IMR-90 (cell line): ENCODE results near the gene TPPP. TPM values are rescaled to one million over a fixed set of nuclear protein-coding genes. Genes with fewer than 3 reads are reported as not detected.
"Not testable (repeated sequence)": the region's sequence is repeated elsewhere in the genome, so short reads cannot be mapped to it uniquely, and the experiment has no call there.

ENCODE experiments used
- ATAC-seq: fragments of 200-7000 bp; cut with Tn5 transposase; 2 replicates; pipeline ENCODE4 v1.9.1; 2020; ENCODE audit warnings: low read depth, mild to moderate bottlenecking, moderate library complexity
- BruUV-seq: library from RNA; stranded (reverse); fragments of 400-500 nt; replicated peaks from 2 replicates; lab custom pipeline; 2021; lab: Mats Ljungman, UMichigan
- CTCF ChIA-PET: fragments of 300-600 bp; formaldehyde crosslinking; extraction: SDS; loops from one replicate; lab custom pipeline; 2021; ENCODE audit warnings: antibody characterized with exemption; lab: Yijun Ruan, JAX
- POLR2A ChIA-PET: fragments of 300-600 bp; sonication (Branson Sonifier 250); formaldehyde crosslinking; loops from one replicate; lab custom pipeline; 2022; ENCODE audit warnings: antibody characterized with exemption; ENCODE audit not compliant: unreplicated experiment; lab: Charles Lee
- DNase-seq: peaks from one replicate; pipeline ENCODE4 v3.0.0; 2013
- H2AFZ ChIP-seq: replicated peaks from 2 replicates; pipeline ENCODE3; 2013; ENCODE audit warnings: low read length, mild to moderate bottlenecking; ENCODE audit not compliant: poor library complexity
- H2AK5ac ChIP-seq: 2 replicates; pipeline ENCODE4 v1.6.1; 2013; ENCODE audit warnings: low read depth, low read length, inconsistent platforms
- H2AK9ac ChIP-seq: replicated peaks from 2 replicates; pipeline ENCODE3; 2013; ENCODE audit warnings: mild to moderate bottlenecking, low read depth, low read length, moderate library complexity; ENCODE audit not compliant: poor library complexity
- H2BK120ac ChIP-seq: 2 replicates; pipeline ENCODE4 v1.6.1; 2013; ENCODE audit warnings: low read depth, low read length, inconsistent platforms
- H2BK15ac ChIP-seq: 3 replicates; pipeline ENCODE4 v1.6.1; 2013; ENCODE audit warnings: low read depth, low read length, inconsistent platforms
- H2BK20ac ChIP-seq: 2 replicates; pipeline ENCODE4 v1.6.1; 2013; ENCODE audit warnings: low read depth, mild to moderate bottlenecking, inconsistent platforms, low read length, moderate library complexity
- H2BK5ac ChIP-seq: 2 replicates; pipeline ENCODE4 v1.6.1; 2013; ENCODE audit warnings: mild to moderate bottlenecking, low read depth, low read length, inconsistent platforms; ENCODE audit not compliant: poor library complexity, severe bottlenecking
- H3K14ac ChIP-seq: replicated peaks from 2 replicates; pipeline ENCODE4 v1.6.1; 2013; ENCODE audit warnings: low read depth, low read length, inconsistent platforms
- H3K18ac ChIP-seq: 2 replicates; pipeline ENCODE4 v1.6.1; 2013; ENCODE audit warnings: low read depth, low read length, control low read depth
- H3K23ac ChIP-seq: 2 replicates; pipeline ENCODE4 v1.6.1; 2013; ENCODE audit warnings: low read depth, low read length, inconsistent platforms
- H3K27ac ChIP-seq: 2 replicates; pipeline ENCODE4 v1.5.1; 2013; ENCODE audit warnings: mild to moderate bottlenecking, control low read depth, low read length; ENCODE audit not compliant: insufficient read depth
- H3K27me3 ChIP-seq: 2 replicates; pipeline ENCODE4 v1.6.1; 2013; ENCODE audit warnings: low read length; ENCODE audit not compliant: control insufficient read depth, insufficient read depth
- H3K36me3 ChIP-seq: 2 replicates; pipeline ENCODE4 v1.6.1; 2013; ENCODE audit warnings: low read length, mixed read lengths; ENCODE audit not compliant: control insufficient read depth, insufficient read depth
- H3K4ac ChIP-seq: 2 replicates; pipeline ENCODE4 v1.6.1; 2013; ENCODE audit warnings: low read depth, low read length, inconsistent platforms
- H3K4me1 ChIP-seq: 2 replicates; pipeline ENCODE4 v1.6.1; 2013; ENCODE audit warnings: low read length, mixed read lengths; ENCODE audit not compliant: control insufficient read depth, insufficient read depth
- H3K4me2 ChIP-seq: 2 replicates; pipeline ENCODE4 v1.6.1; 2013; ENCODE audit warnings: low read depth, mild to moderate bottlenecking, control low read depth, low read length, moderate library complexity
- H3K4me3 ChIP-seq: 2 replicates; pipeline ENCODE4 v1.5.1; 2013; ENCODE audit warnings: low read depth, mild to moderate bottlenecking, control low read depth, low read length, moderate library complexity; ENCODE audit not compliant: insufficient read depth
- H3K56ac ChIP-seq: 2 replicates; pipeline ENCODE4 v1.6.1; 2013; ENCODE audit warnings: low read length, inconsistent platforms; ENCODE audit not compliant: insufficient read depth; ENCODE audit errors: extremely low read depth
- H3K79me1 ChIP-seq, 2 experiments: 2 replicates each; pipeline ENCODE4 v1.6.1; 2013; ENCODE audit warnings: low read length in 2 of 2, inconsistent platforms in 1 of 2, low read depth in 1 of 2
- H3K9ac ChIP-seq: 2 replicates; pipeline ENCODE4 v1.6.1; 2013; ENCODE audit warnings: low read depth, low read length, control low read depth
- H3K9me1 ChIP-seq: 2 replicates; pipeline ENCODE4 v1.6.1; 2013; ENCODE audit warnings: low read length, inconsistent platforms; ENCODE audit not compliant: insufficient read depth
- H3K9me3 ChIP-seq: 2 replicates; pipeline ENCODE4 v1.6.1; 2013; ENCODE audit warnings: low read length; ENCODE audit not compliant: control insufficient read depth, insufficient read depth
- H4K20me1 ChIP-seq: 2 replicates; pipeline ENCODE4 v1.6.1; 2013; ENCODE audit warnings: low read length, inconsistent platforms; ENCODE audit not compliant: insufficient read depth
- H4K5ac ChIP-seq: 2 replicates; pipeline ENCODE4 v1.6.1; 2013; ENCODE audit warnings: mild to moderate bottlenecking, low read depth, low read length, control low read depth
- H4K8ac ChIP-seq, 2 experiments: 2 replicates each; pipeline ENCODE4 v1.6.1; 2013; ENCODE audit warnings: low read depth in 2 of 2, low read length in 2 of 2, control low read depth in 1 of 2, inconsistent platforms in 1 of 2
- H4K91ac ChIP-seq: 2 replicates; pipeline ENCODE4 v1.6.1; 2013; ENCODE audit warnings: low read depth, low read length, inconsistent platforms; ENCODE audit not compliant: insufficient read depth
- WGBS, 2 experiments: methylation state at CpG; one replicate each; pipeline versions ENCODE4 v1.1.5 to v1.1.7; 2013; ENCODE audit warnings: missing lambda C conversion rate in 2 of 2; ENCODE audit not compliant: insufficient read length in 1 of 2; ENCODE audit errors: extremely low coverage in 2 of 2; 5-methylcytosine and 5-hydroxymethylcytosine counted together
- dilution Hi-C: fragments of 300-500 bp; cut with HindIII; formaldehyde crosslinking; loops from one replicate; pipeline ENCODE4 v1.14.3; 2018; ENCODE audit warnings: low sequenced_read_pairs; ENCODE audit not compliant: unreplicated experiment
- in situ Hi-C: fragments of 300-500 bp; cut with MboI; formaldehyde crosslinking; loops from 3 replicates; pipeline ENCODE4 v1.14.3; 2019; ENCODE audit warnings: low sequenced_read_pairs, inconsistent platforms, mixed read lengths
- intact Hi-C: fragments of 100-400 bp; cut with micrococcal nuclease; formaldehyde crosslinking; loops from 2 replicates; pipeline ENCODE4 v1.10.0; 2022
- polyA plus RNA-seq, 3 experiments: library from polyadenylated mRNA; depleted of rRNA; stranded (reverse); fragments of >200 nt; gene quantifications; 2 replicates each; pipeline ENCODE4 v1.2.3, GENCODE V29; 2012; ENCODE audit warnings: low replicate concordance in 1 of 3
- total RNA-seq: library from RNA; depleted of rRNA; stranded (reverse); fragments of >200 nt; gene quantifications from 2 replicates; pipeline ENCODE4 v1.2.3, GENCODE V29; 2012

TPPP gene
- total and polyA plus RNA-seq, 2 of the 4 experiments (the other 2 are of a cell fraction), result under 0.01 to 0.07 TPM

DNA sequence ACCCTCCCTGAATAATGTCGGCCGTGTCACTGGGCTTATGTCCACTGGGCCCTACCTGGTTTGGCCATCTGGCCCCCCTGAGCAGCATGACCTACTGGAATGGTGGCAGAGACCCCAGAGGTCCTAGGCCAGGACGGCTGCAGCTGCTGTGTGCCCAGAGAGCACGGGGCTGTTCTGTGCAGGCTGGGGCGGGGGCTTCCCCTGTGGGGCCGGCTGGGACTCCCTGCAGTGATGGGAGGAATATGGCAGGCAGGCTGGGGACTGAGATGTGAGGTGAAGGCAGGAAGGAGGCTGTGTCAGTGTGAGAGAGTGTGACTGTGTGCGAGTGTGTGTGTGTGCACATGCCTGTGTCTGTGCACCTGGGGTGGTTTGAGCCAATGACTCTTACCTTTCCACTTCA lies 36.1 kb upstream of the TPPP start:
- H3K27me3 ChIP-seq, H3K23ac ChIP-seq, DNase-seq, BruUV-seq, H2BK20ac ChIP-seq, H4K8ac ChIP-seq, H2BK5ac ChIP-seq, H3K4me2 ChIP-seq, H3K79me1 ChIP-seq, POLR2A ChIA-PET, H3K9me1 ChIP-seq, H2AK5ac ChIP-seq, H3K27ac ChIP-seq, intact Hi-C loops, H3K9ac ChIP-seq, H3K4me3 ChIP-seq, H3K9me3 ChIP-seq, dilution Hi-C loops, H4K20me1 ChIP-seq, H3K36me3 ChIP-seq, H3K56ac ChIP-seq, H2BK120ac ChIP-seq, H4K91ac ChIP-seq, H2AFZ ChIP-seq, in situ Hi-C loops, H3K4ac ChIP-seq, ATAC-seq, H3K4me1 ChIP-seq, H3K14ac ChIP-seq, H2BK15ac ChIP-seq, H3K18ac ChIP-seq, H4K5ac ChIP-seq, H2AK9ac ChIP-seq, CTCF ChIA-PET: not testable (repeated sequence)
- no CpG with 5 or more reads among the region's 7 CpGs for WGBS, 2 experiments

DNA sequence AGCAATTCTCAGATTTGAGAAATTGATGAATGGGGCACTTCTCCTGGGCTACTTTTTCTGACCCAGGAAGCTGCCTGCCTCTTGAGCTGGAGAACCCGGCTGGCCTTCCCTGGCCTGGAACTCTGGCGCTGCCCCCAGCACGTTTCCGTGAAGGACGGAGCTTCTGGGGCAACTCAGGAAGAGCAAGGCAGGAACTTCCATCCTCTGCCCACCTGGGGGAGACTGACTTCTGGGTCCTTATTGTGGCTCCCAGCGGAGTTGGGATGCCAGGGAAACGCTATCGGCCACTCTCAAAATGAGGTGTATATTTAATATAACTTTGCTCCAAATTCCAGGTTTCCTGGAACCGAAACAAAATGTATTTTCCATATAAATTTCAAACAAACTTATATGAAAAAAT lies 33.9 kb upstream of the TPPP start:
- H2BK5ac ChIP-seq, ATAC-seq, H3K14ac ChIP-seq, H3K4ac ChIP-seq, H3K27ac ChIP-seq, POLR2A ChIA-PET, H3K56ac ChIP-seq, H2BK20ac ChIP-seq, H3K9me1 ChIP-seq, H2AK5ac ChIP-seq, H3K79me1 ChIP-seq, H4K8ac ChIP-seq, BruUV-seq, H2BK15ac ChIP-seq, dilution Hi-C loops, H2AFZ ChIP-seq, H3K27me3 ChIP-seq, H4K91ac ChIP-seq, intact Hi-C loops, H3K9ac ChIP-seq, CTCF ChIA-PET, H3K36me3 ChIP-seq, H3K9me3 ChIP-seq, in situ Hi-C loops, H4K20me1 ChIP-seq, H2BK120ac ChIP-seq, DNase-seq, H2AK9ac ChIP-seq, H4K5ac ChIP-seq, H3K4me3 ChIP-seq, H3K4me1 ChIP-seq, H3K18ac ChIP-seq, H3K23ac ChIP-seq, H3K4me2 ChIP-seq: not testable (repeated sequence)
- WGBS, 2 experiments, result no CpG with 5 or more reads among the region's 9 CpGs
